HL-60 (cell line): ENCODE results near the gene FGFR4.

ENCODE experiments used
- SPI1 ChIP-seq: IDR thresholded peaks from 2 replicates; pipeline ENCODE4 v1.6.1; 2012; ENCODE audit warnings: low read depth, mild to moderate bottlenecking, borderline replicate concordance
- TF ChIP-seq, protein P1 (sequence below): IDR thresholded peaks from one replicate; pipeline ENCODE4 v1.5.1; 2011; ENCODE audit warnings: low read length, control low read depth, inconsistent platforms; ENCODE audit not compliant: insufficient read depth

DNA sequence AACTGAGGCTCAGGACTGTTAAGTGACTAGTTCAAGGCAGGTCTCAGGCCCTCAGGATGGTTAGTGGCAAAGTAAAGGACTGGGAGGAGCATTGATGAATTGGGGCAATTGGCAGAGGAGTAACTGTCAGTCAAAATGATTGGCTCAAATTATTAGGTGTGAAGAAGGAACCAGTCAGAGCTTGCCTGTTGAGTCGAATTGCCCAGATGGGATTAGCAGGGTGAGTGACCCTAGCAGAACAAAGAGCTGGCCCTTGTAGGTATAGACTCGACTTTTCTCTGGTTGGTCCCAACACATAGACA lies 44.3 kb downstream of the FGFR4 start:
- TF ChIP-seq, protein P1, sequence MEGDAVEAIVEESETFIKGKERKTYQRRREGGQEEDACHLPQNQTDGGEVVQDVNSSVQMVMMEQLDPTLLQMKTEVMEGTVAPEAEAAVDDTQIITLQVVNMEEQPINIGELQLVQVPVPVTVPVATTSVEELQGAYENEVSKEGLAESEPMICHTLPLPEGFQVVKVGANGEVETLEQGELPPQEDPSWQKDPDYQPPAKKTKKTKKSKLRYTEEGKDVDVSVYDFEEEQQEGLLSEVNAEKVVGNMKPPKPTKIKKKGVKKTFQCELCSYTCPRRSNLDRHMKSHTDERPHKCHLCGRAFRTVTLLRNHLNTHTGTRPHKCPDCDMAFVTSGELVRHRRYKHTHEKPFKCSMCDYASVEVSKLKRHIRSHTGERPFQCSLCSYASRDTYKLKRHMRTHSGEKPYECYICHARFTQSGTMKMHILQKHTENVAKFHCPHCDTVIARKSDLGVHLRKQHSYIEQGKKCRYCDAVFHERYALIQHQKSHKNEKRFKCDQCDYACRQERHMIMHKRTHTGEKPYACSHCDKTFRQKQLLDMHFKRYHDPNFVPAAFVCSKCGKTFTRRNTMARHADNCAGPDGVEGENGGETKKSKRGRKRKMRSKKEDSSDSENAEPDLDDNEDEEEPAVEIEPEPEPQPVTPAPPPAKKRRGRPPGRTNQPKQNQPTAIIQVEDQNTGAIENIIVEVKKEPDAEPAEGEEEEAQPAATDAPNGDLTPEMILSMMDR, result no peak
- TF ChIP-seq SPI1, result no peak
